Measurements from ENCODE around the gene ZNF688. TPM values are rescaled to one million over a fixed set of nuclear protein-coding genes. Genes with fewer than 3 reads are reported as not detected.

Gene ZNF688
- total RNA-seq, 4 donors from 2014 or later, result 38.6 to 53.3 (median 41.1) TPM

DNA sequence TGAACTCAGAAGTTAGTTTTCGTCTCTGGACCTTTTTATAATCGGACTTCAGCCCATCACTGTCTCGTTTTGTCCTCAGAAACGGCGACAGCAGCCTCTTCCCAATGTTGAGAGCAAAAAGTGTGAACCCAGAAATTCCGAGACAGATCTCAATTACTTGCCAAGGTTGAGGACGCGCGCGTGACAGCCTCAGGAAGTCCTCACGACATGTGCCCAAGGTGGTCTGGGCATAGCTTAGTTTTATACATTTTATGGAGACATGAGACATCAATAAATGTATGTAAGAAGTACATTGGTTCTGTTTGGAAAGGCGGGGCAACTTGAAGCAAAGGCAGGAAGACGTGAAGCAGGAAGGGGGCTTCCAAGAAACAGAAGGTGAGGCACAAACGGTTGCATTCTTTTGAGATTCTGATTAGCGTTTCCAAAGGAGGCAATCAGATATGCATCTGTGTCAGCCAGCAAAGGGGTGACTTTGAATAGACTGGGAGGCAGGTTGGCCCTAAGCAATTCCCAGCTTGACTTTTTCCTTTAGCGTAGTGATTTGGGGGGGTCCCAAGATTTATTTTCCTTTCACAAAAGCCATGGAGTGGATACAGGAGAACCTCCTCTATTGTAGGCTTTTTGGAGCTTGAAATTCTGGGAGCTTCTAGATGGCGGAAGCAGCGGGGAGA lies 36.3 kb downstream of the ZNF688 start:
- no peak for DNase-seq
- Histone ChIP-seq H3K4me3 (peak overlapping the region; percentile 54 to 79 (median 72)), H3K4me1 (peaks cover 0 to 19% (median 0%) of the 10 kb centered on the region in 4 donors), H3K36me3 (peaks cover 0 to 15% (median 0%) of the 10 kb centered on the region in 3 donors), H3K27ac (peak overlapping the region; percentile 90 to 96 (median 94)), H3K27me3 (no peaks in the 10 kb centered on the region), H3K9me3 (no peaks in the 10 kb centered on the region)
- TF ChIP-seq, protein P1, sequence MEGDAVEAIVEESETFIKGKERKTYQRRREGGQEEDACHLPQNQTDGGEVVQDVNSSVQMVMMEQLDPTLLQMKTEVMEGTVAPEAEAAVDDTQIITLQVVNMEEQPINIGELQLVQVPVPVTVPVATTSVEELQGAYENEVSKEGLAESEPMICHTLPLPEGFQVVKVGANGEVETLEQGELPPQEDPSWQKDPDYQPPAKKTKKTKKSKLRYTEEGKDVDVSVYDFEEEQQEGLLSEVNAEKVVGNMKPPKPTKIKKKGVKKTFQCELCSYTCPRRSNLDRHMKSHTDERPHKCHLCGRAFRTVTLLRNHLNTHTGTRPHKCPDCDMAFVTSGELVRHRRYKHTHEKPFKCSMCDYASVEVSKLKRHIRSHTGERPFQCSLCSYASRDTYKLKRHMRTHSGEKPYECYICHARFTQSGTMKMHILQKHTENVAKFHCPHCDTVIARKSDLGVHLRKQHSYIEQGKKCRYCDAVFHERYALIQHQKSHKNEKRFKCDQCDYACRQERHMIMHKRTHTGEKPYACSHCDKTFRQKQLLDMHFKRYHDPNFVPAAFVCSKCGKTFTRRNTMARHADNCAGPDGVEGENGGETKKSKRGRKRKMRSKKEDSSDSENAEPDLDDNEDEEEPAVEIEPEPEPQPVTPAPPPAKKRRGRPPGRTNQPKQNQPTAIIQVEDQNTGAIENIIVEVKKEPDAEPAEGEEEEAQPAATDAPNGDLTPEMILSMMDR (IDR thresholded peaks at IDR 0.05), result no peak
- TF ChIP-seq POLR2A (IDR thresholded peaks at IDR 0.05), result no peak

DNA sequence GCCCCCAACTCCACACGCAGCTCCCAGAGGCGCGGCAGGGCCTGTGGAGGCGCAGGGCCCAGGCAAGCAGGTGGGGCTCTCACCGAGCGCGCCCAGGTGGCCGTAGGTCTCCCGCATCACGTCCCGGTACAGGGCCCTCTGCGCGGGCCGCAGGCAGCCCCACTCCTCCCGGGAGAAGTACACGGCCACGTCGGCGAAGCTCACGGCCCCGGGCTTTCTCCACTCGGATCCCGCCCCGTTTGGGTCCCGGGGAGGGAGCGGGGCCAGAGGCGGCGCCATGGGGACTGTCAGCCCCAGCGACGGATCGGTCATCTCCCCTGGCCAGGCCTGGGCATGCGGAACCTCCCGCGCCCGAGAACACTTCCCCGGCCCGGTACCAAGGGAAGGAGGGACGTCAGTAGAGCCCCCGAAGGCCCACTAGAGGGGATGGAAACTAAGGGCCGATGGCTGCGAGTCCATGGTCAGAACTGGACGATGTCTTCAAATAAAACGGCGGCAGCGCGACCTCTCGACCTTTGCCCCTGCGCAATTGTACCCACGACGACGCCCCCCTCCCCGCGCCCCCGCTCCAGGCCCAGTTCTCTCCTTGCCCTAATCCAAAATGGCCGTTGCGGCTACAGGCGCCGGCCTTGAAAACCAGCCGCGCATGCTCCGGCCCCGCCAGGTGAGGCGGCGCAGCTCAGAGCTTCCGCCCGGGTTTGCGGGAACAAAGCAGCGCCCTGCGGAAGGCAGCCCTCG lies 37.0 kb downstream of the ZNF688 start, which contains the start of gene ZNF747:
ZNF747 (minus strand) TSS at position 491 of the 738 bp plus-strand sequence; CDS start at position 312, 179 bp downstream.
- H3K4me1 ChIP-seq, result peaks cover 0 to 19% (median 0%) of the 10 kb centered on the region in 4 donors
- peak within 1 kb of the TSS; percentile 90 to 96 (median 94) for H3K27ac ChIP-seq
- H3K4me3 ChIP-seq, result peak within 1 kb of the TSS; percentile 54 to 79 (median 72)
- H3K9me3 ChIP-seq, result no peaks in the 10 kb centered on the region
- peak; percentile 38 to 60 for TF ChIP-seq POLR2A (IDR thresholded peaks at IDR 0.05)
- TF ChIP-seq, protein P1 (IDR thresholded peaks at IDR 0.05), result peak in 2 of 6 experiments; percentile 5 to 7
- H3K36me3 ChIP-seq, result peaks cover 0 to 15% (median 0%) of the 10 kb centered on the region in 3 donors
- DNase-seq, result peak; percentile 91 to 97 (median 94)
- no peaks in the 10 kb centered on the region for H3K27me3 ChIP-seq

DNA sequence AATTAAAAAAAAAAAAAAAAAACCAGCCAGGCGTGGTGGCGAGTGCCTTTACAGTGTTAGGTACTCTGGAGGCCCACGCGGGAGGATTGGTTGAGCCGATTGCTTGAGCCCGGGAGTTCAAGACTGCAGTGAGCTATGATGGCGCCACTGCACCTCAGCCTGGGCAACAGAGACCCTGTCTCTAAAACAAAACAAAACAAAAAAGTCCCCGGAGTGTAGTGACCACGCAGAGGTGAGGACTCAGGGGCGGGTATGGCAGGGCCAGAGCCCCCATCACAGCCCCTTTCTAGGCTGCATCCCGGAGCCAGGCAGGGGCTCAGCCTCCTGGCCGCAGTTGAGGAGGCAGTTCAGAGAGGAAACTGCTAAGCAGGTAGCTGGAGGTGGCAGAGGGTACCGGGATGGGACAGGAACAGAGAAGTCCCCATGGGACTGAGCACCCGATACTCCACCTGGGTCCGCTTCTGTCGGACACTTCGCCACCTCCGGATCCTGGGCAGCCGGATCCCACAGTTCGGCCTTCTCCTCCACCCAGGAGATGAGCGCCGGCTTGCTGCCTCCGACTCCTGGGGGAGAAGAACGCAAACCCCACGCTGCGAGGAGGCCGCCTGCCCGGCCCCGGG lies 37.7 kb downstream of the ZNF688 start:
- no peaks in the 10 kb centered on the region for H3K9me3 ChIP-seq
- no peaks in the 10 kb centered on the region for H3K27me3 ChIP-seq
- peaks cover 0 to 19% (median 0%) of the 10 kb centered on the region in 4 donors for H3K4me1 ChIP-seq
- DNase-seq, result no peak
- H3K27ac ChIP-seq, result peak overlapping the region; percentile 90 to 96 (median 94)
- peaks cover 0 to 15% (median 0%) of the 10 kb centered on the region in 3 donors for H3K36me3 ChIP-seq
- H3K4me3 ChIP-seq, result peak overlapping the region; percentile 54 to 79 (median 72)
- TF ChIP-seq POLR2A (IDR thresholded peaks at IDR 0.05), result no peak
- TF ChIP-seq, protein P1 (IDR thresholded peaks at IDR 0.05), result no peak

DNA sequence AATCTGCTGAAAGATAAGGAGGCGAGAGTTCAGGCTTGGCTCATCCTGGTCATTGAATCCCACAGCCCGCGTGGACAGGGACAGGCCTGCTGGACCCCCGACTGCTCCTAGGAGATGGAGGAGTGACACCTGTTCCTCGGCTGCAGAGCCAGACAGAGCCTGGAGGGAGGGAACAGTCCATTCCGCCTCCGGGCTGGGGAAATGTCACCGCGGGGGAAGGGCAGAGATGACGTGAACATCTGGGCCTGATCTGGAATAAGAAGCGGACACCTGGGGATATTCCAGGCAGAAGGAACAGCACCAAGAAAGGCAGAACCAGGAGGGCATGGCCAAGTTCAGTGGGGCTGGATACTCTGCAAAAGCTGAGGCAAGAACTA lies 38.4 kb downstream of the ZNF688 start:
- Histone ChIP-seq H3K36me3 (peaks cover 0 to 15% (median 0%) of the 10 kb centered on the region in 3 donors), H3K27me3 (no peaks in the 10 kb centered on the region), H3K27ac (no peak overlapping the region), H3K9me3 (no peaks in the 10 kb centered on the region), H3K4me3 (peak overlapping the region in 2 of 4 donors; percentile 71 to 79), H3K4me1 (peaks cover 0 to 19% (median 0%) of the 10 kb centered on the region in 4 donors)
- TF ChIP-seq, protein P1 (IDR thresholded peaks at IDR 0.05), result no peak
- TF ChIP-seq POLR2A (IDR thresholded peaks at IDR 0.05), result no peak
- no peak for DNase-seq

DNA sequence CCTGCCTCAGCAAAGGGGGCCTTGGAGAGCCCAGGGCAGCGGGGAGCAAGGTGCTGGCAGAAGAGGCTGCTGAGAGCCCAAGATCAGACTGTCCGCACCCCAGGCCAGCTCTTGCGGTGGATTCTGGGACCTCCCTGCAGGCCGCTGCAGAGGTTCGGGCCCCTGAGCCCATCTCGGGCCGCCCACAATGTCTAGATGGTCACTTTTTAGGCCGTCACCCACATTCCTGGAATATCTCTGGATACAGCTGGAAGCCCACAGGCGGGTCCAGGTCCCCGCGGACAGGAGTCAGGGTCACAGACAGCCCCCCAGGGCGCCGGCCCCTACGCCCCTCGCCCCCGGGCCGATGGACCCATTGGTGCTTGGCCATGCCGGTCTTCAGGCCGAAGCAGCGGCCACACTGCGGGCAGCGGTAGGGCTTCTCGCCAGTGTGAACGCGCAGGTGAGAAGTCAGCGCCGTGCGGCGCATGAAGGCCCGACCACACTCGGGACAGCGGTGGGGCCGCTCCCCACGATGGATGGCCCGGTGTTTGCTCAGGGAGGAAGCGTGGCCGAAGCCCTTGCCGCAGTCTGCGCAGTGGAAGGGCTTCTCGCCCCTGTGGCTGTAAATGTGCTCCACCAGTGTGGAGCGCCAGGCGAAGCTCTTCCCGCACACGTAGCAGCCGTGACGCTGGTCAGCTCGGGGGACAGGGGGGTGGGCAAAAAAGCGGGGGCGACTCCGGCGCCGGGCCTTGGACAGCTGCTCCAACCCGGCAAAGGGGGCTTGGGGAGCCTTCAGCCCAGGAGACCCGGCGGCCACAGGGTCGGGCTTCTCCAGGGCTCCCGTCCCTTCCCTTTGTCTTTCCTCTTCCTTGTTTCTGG lies 39.0 kb downstream of the ZNF688 start:
- TF ChIP-seq, protein P1 (IDR thresholded peaks at IDR 0.05), result no peak
- no peak for TF ChIP-seq POLR2A (IDR thresholded peaks at IDR 0.05)
- Histone ChIP-seq H3K9me3 (no peaks in the 10 kb centered on the region), H3K4me1 (peaks cover 0 to 26% (median 0%) of the 10 kb centered on the region in 4 donors), H3K27ac (no peak overlapping the region), H3K36me3 (peaks cover 0 to 15% (median 0%) of the 10 kb centered on the region in 3 donors), H3K4me3 (no peak overlapping the region), H3K27me3 (no peaks in the 10 kb centered on the region)
- no peak for DNase-seq
